Suprapubic skin (tissue), 4 donors: ENCODE data around the gene SHC2. TPM values are rescaled to one million over a fixed set of nuclear protein-coding genes. Genes with fewer than 3 reads are reported as not detected.

Experiments used
- DNase-seq, 2 donors: peaks; one replicate each; pipeline ENCODE4 v3.0.0-alpha.2; 2019; ENCODE audit warnings: low spot score in 2 of 2
- H3K27ac ChIP-seq: fragments of 200-600 bp; sonication (generic); one replicate; pipeline ENCODE4 v1.5.1; 2019
- H3K27me3 ChIP-seq: fragments of 200-600 bp; sonication (generic); one replicate; pipeline ENCODE4 v1.5.1; 2019
- H3K36me3 ChIP-seq: fragments of 200-600 bp; sonication (generic); one replicate; pipeline ENCODE4 v1.5.1; 2019
- H3K4me1 ChIP-seq: fragments of 200-600 bp; sonication (generic); one replicate; pipeline ENCODE4 v1.5.1; 2019
- H3K4me3 ChIP-seq: fragments of 200-600 bp; sonication (generic); one replicate; pipeline ENCODE4 v1.5.1; 2019; ENCODE audit warnings: mild to moderate bottlenecking
- H3K9me3 ChIP-seq: fragments of 200-600 bp; sonication (generic); one replicate; pipeline ENCODE4 v1.5.1; 2019
- EP300 ChIP-seq: sonication (generic); formaldehyde crosslinking; IDR thresholded peaks from one replicate; pipeline ENCODE4 v1.6.1; 2017; ENCODE audit warnings: antibody characterized with exemption
- POLR2A ChIP-seq, 2 donors: fragments of 450-650 bp; IDR thresholded peaks; one replicate each; pipeline ENCODE4 v1.6.1; 2017; ENCODE audit warnings: antibody characterized with exemption in 2 of 2, mild to moderate bottlenecking in 2 of 2, moderate library complexity in 2 of 2
- POLR2AphosphoS5 ChIP-seq, 3 donors: sonication (generic); formaldehyde crosslinking; IDR thresholded peaks; one replicate each; pipeline ENCODE4 v1.6.1; 2017; ENCODE audit warnings: antibody characterized with exemption in 3 of 3
- WGBS: methylation state at CpG from one replicate; pipeline ENCODE4 v1.1.5; 2018; 5-methylcytosine and 5-hydroxymethylcytosine counted together
- total RNA-seq, 4 donors: library from RNA; depleted of rRNA; stranded (reverse); fragments of >200 nt; gene quantifications; one replicate each; pipeline ENCODE4 v1.1.0, GENCODE V29; 2016
- TF ChIP-seq, protein P1 (sequence below), 2 donors: fragments of 200-600 bp in 1 of 2; fragments of 450-650 bp in 1 of 2; sonication (generic) in 1 of 2; IDR thresholded peaks; one replicate each; pipeline ENCODE4 v1.5.1; 2016 to 2019; ENCODE audit warnings: antibody characterized with exemption in 2 of 2, mild to moderate bottlenecking in 1 of 2, moderate library complexity in 1 of 2

SHC2 gene
- total RNA-seq, 4 donors from 2014 or later: 16.3 to 40.7 (median 19.6) TPM

DNA sequence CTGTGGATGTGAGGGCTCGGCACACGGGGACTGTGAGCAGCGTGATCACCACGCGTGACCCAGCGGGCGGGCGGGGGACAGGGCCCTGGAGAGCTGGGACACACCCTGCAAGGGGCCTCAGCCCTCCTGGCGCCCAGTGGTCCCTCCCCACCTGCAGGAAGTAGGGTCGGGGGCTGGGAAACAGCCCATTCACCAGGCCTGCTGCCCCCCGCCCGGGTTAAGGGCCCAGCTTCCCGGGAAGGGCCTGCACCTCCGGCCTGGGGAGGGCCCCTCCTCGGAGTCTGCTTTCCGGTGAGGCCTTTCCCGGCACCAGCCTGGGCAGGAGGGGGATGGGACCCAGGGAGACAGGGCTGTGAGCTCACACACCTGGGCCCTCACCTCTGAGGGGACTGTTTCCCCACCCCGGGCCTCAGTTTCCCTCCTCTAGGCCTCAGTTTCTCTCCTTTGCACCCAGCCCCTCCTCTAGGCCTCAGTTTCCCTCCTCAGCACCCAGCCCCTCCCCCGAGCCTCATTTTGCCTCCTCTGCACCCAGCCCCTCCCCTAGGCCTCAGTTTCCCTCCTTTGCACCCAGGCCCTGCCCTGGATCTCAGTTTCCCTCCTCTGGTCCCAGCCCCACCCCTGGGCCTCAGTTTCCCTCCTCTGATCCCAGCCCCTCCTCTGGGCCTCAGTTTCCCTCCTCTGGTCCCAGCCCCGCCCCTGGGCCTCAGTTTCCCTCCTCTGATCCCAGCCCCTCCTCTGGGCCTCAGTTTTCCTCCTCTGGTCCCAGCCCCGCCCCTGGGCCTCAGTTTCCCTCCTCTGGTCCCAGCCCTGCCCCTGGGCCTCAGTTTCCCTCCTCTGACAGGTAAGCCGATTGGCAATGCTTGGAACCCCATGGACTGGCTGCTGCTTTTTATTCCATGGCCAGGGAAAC, 33.6 kb upstream of the SHC2 start:
- Histone ChIP-seq H3K9me3 (no peaks in the 10 kb centered on the region), H3K27me3 (peaks cover 32% of the 10 kb centered on the region), H3K4me1 (peaks cover 31% of the 10 kb centered on the region), H3K27ac (no peak overlapping the region), H3K36me3 (no peaks in the 10 kb centered on the region), H3K4me3 (no peak overlapping the region)
- no peak for TF ChIP-seq EP300
- TF ChIP-seq POLR2A (IDR thresholded peaks at IDR 0.05): no peak
- TF ChIP-seq, protein P1, sequence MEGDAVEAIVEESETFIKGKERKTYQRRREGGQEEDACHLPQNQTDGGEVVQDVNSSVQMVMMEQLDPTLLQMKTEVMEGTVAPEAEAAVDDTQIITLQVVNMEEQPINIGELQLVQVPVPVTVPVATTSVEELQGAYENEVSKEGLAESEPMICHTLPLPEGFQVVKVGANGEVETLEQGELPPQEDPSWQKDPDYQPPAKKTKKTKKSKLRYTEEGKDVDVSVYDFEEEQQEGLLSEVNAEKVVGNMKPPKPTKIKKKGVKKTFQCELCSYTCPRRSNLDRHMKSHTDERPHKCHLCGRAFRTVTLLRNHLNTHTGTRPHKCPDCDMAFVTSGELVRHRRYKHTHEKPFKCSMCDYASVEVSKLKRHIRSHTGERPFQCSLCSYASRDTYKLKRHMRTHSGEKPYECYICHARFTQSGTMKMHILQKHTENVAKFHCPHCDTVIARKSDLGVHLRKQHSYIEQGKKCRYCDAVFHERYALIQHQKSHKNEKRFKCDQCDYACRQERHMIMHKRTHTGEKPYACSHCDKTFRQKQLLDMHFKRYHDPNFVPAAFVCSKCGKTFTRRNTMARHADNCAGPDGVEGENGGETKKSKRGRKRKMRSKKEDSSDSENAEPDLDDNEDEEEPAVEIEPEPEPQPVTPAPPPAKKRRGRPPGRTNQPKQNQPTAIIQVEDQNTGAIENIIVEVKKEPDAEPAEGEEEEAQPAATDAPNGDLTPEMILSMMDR (IDR thresholded peaks at IDR 0.05): no peak
- TF ChIP-seq POLR2AphosphoS5 (IDR thresholded peaks at IDR 0.05): no peak
- 38% methylated on average over 17 of the region's 22 CpGs for WGBS
- no peak for DNase-seq

DNA sequence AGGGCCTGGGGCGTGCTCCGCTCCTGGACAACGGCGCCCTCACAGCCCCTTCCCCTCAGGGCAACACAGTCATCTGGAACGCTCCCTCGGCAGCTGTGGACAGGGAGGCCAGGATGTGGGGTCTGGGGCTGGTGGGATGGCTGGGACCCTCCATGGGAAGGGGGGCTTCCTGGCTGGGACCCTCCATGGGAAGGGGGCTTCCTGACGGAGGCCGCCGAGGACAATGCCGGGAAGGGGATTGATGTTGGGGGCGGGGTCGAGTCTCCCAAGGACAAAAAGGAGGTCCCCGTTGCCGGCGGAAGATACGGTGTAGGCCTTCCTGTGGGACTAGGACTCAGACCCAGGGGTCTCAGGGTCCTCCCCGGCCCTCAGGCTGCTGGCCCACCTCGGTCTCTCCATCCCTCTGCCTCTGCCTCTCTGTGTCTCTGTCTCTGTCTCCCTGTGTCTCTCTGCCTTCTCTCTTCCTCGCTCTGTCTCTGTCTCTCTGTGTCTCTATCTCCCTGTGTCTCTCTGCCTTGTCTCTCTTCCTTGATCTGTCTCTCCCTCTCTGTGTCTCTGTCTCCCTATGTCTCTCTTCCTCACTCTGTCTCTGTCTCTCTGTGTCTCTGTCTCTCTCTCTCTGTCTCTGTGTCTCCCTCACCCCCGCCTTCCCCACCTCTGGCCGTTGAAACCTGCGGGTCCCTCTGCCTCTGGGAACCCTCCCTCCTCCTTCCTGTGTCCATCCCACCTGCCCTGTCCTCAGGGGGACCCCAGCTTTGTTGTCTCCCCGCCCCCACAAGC, 32.7 kb upstream of the SHC2 start:
- DNase-seq: no peak
- H3K9me3 ChIP-seq: no peaks in the 10 kb centered on the region
- no peak overlapping the region for H3K4me3 ChIP-seq
- no peaks in the 10 kb centered on the region for H3K36me3 ChIP-seq
- WGBS: 67% methylated on average over 21 of the region's 23 CpGs
- TF ChIP-seq EP300: no peak
- no peak for TF ChIP-seq POLR2AphosphoS5 (IDR thresholded peaks at IDR 0.05)
- no peak for TF ChIP-seq POLR2A (IDR thresholded peaks at IDR 0.05)
- TF ChIP-seq, protein P1 (IDR thresholded peaks at IDR 0.05): no peak
- H3K27me3 ChIP-seq: peaks cover 24% of the 10 kb centered on the region
- peaks cover 33% of the 10 kb centered on the region for H3K4me1 ChIP-seq
- H3K27ac ChIP-seq: no peak overlapping the region

DNA sequence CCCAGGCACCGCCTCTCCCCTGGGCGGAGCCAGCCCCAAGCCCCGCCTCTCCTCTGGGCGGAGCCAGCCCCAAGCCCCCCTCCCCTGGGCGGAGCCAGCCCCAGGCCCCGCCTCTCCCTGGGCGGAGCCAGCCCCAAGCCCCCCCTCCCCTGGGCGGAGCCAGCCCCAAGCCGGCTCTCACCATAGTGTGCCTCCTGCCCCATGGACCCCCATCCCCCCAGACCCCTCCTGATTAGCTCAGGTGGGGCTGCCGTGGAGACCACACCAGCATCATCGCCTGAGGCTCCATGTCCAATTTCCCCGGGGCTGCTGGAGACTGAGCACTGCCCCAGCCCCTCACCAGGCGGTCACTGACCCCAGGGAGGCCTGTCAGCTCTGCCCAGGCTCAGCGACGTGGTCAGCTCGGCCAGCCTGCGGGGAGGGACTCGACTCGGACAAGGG, 31.3 kb upstream of the SHC2 start:
- no peak for DNase-seq
- no peaks in the 10 kb centered on the region for H3K36me3 ChIP-seq
- 78% methylated on average over 10 of the region's 19 CpGs for WGBS
- H3K27ac ChIP-seq: no peak overlapping the region
- no peak overlapping the region for H3K4me3 ChIP-seq
- H3K9me3 ChIP-seq: no peaks in the 10 kb centered on the region
- peaks cover 23% of the 10 kb centered on the region for H3K4me1 ChIP-seq
- no peak for TF ChIP-seq POLR2AphosphoS5 (IDR thresholded peaks at IDR 0.05)
- TF ChIP-seq EP300: no peak
- TF ChIP-seq, protein P1 (IDR thresholded peaks at IDR 0.05): no peak
- no peak for TF ChIP-seq POLR2A (IDR thresholded peaks at IDR 0.05)
- H3K27me3 ChIP-seq: peaks cover 9% of the 10 kb centered on the region

DNA sequence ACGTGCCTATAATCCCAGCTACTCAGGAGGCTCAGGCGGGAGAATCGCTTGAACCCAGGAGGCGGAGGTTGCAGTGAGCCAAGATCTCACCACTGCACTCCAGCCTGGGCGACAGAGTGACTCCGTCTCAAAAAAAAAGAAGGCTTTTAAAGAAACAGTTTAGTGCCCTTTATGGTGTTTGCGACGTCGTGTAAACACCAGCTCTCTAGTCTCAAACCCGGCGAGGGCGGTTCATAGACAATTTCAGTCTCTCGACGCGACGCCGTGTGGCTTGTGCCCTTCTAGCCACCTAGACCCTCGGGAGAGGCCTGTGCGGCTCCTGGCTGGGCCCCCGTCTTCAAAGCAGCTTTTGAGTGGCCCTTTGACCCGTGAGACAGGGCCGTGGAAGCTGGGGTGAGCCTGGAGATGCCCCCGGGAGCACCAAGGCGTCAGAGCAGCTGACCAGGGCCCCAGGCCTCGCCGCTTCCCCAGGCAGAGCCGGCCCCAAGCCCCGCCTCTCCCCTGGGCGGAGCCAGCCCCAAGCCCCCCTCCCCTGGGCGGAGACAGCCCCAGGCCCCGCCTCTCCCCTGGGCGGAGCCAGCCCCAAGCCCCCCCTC, 30.4 kb upstream of the SHC2 start:
- TF ChIP-seq POLR2AphosphoS5 (IDR thresholded peaks at IDR 0.05) (no peak), EP300 (no peak), POLR2A (IDR thresholded peaks at IDR 0.05) (no peak)
- TF ChIP-seq, protein P1 (IDR thresholded peaks at IDR 0.05): no peak

More for the DNA sequence above, 30.4 kb upstream of the SHC2 start:
- Histone ChIP-seq H3K4me1 (peaks cover 23% of the 10 kb centered on the region), H3K9me3 (no peaks in the 10 kb centered on the region), H3K36me3 (no peaks in the 10 kb centered on the region), H3K27ac (no peak overlapping the region), H3K4me3 (no peak overlapping the region), H3K27me3 (peaks cover 6% of the 10 kb centered on the region)
- WGBS: 85% methylated on average over 12 of the region's 32 CpGs
- no peak for DNase-seq
